ENCODE results near the gene KCTD8.

The KCTD8 gene

GRCh38 chr4:44448521-44449461, at the start of gene KCTD8:
TSS of gene KCTD8 (minus strand) at chr4:44448809.
- no peaks in the 10 kb centered on the region for H3K9me3 ChIP-seq (ENCODE audit: control insufficient read depth, insufficient read depth, low read length)
- peak within 1 kb of the TSS; percentile 67 for H3K9ac ChIP-seq (ENCODE audit: low read depth, low read length)
- no peaks in the 10 kb centered on the region for H3K36me3 ChIP-seq (ENCODE audit: insufficient read depth, low read length)
- H3K4me1 ChIP-seq (ENCODE audit: insufficient read depth, low read length) = no peaks in the 10 kb centered on the region

- Histone ChIP-seq H3K9ac (ENCODE audit: low read depth, low read length) (no peak overlapping the region), H3K9me3 (ENCODE audit: control insufficient read depth, insufficient read depth, low read length) (no peaks in the 10 kb centered on the region; the same call in 1 of the 2 replicates), H3K4me1 (ENCODE audit: insufficient read depth, low read length) (no peaks in the 10 kb centered on the region), H3K36me3 (ENCODE audit: insufficient read depth, low read length) (no peaks in the 10 kb centered on the region)
Observed at GRCh38 chr4:44494810-44495701, 46.4 kb upstream of the KCTD8 start.

GRCh38 chr4:44493924-44494323, 45.3 kb upstream of the KCTD8 start:
- Histone ChIP-seq H3K9ac (ENCODE audit: low read depth, low read length) (no peak overlapping the region), H3K9me3 (ENCODE audit: control insufficient read depth, insufficient read depth, low read length) (no peaks in the 10 kb centered on the region; the same call in 1 of the 2 replicates), H3K36me3 (ENCODE audit: insufficient read depth, low read length) (no peaks in the 10 kb centered on the region), H3K4me1 (ENCODE audit: insufficient read depth, low read length) (no peaks in the 10 kb centered on the region)

- no peaks in the 10 kb centered on the region for H3K36me3 ChIP-seq (ENCODE audit: insufficient read depth, low read length)
- H3K9me3 ChIP-seq (ENCODE audit: control insufficient read depth, insufficient read depth, low read length) = peaks cover 6% of the 10 kb centered on the region
- no peaks in the 10 kb centered on the region for H3K4me1 ChIP-seq (ENCODE audit: insufficient read depth, low read length)
- H3K9ac ChIP-seq (ENCODE audit: low read depth, low read length) = no peak overlapping the region
Observed at GRCh38 chr4:44487341-44487740, 38.7 kb upstream of the KCTD8 start.

- no peaks in the 10 kb centered on the region for H3K36me3 ChIP-seq (ENCODE audit: insufficient read depth, low read length)
- H3K4me1 ChIP-seq (ENCODE audit: insufficient read depth, low read length) = no peaks in the 10 kb centered on the region
- no peak overlapping the region for H3K9ac ChIP-seq (ENCODE audit: low read depth, low read length)
- no peaks in the 10 kb centered on the region for H3K9me3 ChIP-seq (ENCODE audit: control insufficient read depth, insufficient read depth, low read length)
Observed at GRCh38 chr4:44479731-44480130, 31.1 kb upstream of the KCTD8 start.

- H3K36me3 ChIP-seq (ENCODE audit: insufficient read depth, low read length) = no peaks in the 10 kb centered on the region
- H3K9me3 ChIP-seq (ENCODE audit: control insufficient read depth, insufficient read depth, low read length) = no peaks in the 10 kb centered on the region
- no peak overlapping the region for H3K9ac ChIP-seq (ENCODE audit: low read depth, low read length)
- no peaks in the 10 kb centered on the region for H3K4me1 ChIP-seq (ENCODE audit: insufficient read depth, low read length)
Observed at GRCh38 chr4:44462259-44462658, 13.7 kb upstream of the KCTD8 start.

GRCh38 chr4:44447563-44448504, 775 bp downstream of the KCTD8 start:
- no peaks in the 10 kb centered on the region for H3K36me3 ChIP-seq (ENCODE audit: insufficient read depth, low read length)
- no peaks in the 10 kb centered on the region for H3K9me3 ChIP-seq (ENCODE audit: control insufficient read depth, insufficient read depth, low read length)
- H3K9ac ChIP-seq (ENCODE audit: low read depth, low read length) = peak overlapping the region; percentile 67
- H3K4me1 ChIP-seq (ENCODE audit: insufficient read depth, low read length) = no peaks in the 10 kb centered on the region

GRCh38 chr4:44446801-44447562, 1.6 kb downstream of the KCTD8 start:
- H3K4me1 ChIP-seq (ENCODE audit: insufficient read depth, low read length) = no peaks in the 10 kb centered on the region
- H3K9ac ChIP-seq (ENCODE audit: low read depth, low read length) = peak overlapping the region; percentile 67
- no peaks in the 10 kb centered on the region for H3K36me3 ChIP-seq (ENCODE audit: insufficient read depth, low read length)
- no peaks in the 10 kb centered on the region for H3K9me3 ChIP-seq (ENCODE audit: control insufficient read depth, insufficient read depth, low read length)

- H3K4me1 ChIP-seq (ENCODE audit: insufficient read depth, low read length) = no peaks in the 10 kb centered on the region
Observed at GRCh38 chr4:44446191-44446590, 2.4 kb downstream of the KCTD8 start.

GRCh38 chr4:44438687-44439086, 9.9 kb downstream of the KCTD8 start:
- H3K9me3 ChIP-seq (ENCODE audit: control insufficient read depth, insufficient read depth, low read length) = no peaks in the 10 kb centered on the region
- H3K4me1 ChIP-seq (ENCODE audit: insufficient read depth, low read length) = no peaks in the 10 kb centered on the region
- H3K9ac ChIP-seq (ENCODE audit: low read depth, low read length) = no peak overlapping the region
- H3K36me3 ChIP-seq (ENCODE audit: insufficient read depth, low read length) = no peaks in the 10 kb centered on the region

More at GRCh38 chr4:44446191-44446590, 2.4 kb downstream of the KCTD8 start:
- Histone ChIP-seq H3K9me3 (ENCODE audit: control insufficient read depth, insufficient read depth, low read length) (no peaks in the 10 kb centered on the region), H3K36me3 (ENCODE audit: insufficient read depth, low read length) (no peaks in the 10 kb centered on the region), H3K9ac (ENCODE audit: low read depth, low read length) (peak overlapping the region; percentile 67; the same call in 1 of the 2 replicates)

- H3K9me3 ChIP-seq (ENCODE audit: control insufficient read depth, insufficient read depth, low read length) = no peaks in the 10 kb centered on the region
- H3K9ac ChIP-seq (ENCODE audit: low read depth, low read length) = no peak overlapping the region
- H3K36me3 ChIP-seq (ENCODE audit: insufficient read depth, low read length) = no peaks in the 10 kb centered on the region
- no peaks in the 10 kb centered on the region for H3K4me1 ChIP-seq (ENCODE audit: insufficient read depth, low read length)
Observed at GRCh38 chr4:44434247-44434646, 14.4 kb downstream of the KCTD8 start.

GRCh38 chr4:44425614-44426208, 22.9 kb downstream of the KCTD8 start:
- no peak overlapping the region for H3K9ac ChIP-seq (ENCODE audit: low read depth, low read length)
- peaks cover 3% of the 10 kb centered on the region; the same call in 1 of the 2 replicates for H3K4me1 ChIP-seq (ENCODE audit: insufficient read depth, low read length)
- no peaks in the 10 kb centered on the region for H3K36me3 ChIP-seq (ENCODE audit: insufficient read depth, low read length)
- no peaks in the 10 kb centered on the region for H3K9me3 ChIP-seq (ENCODE audit: control insufficient read depth, insufficient read depth, low read length)

GRCh38 chr4:44422912-44423311, 25.7 kb downstream of the KCTD8 start:
- H3K36me3 ChIP-seq (ENCODE audit: insufficient read depth, low read length) = no peaks in the 10 kb centered on the region
- no peak overlapping the region for H3K9ac ChIP-seq (ENCODE audit: low read depth, low read length)
- no peaks in the 10 kb centered on the region for H3K9me3 ChIP-seq (ENCODE audit: control insufficient read depth, insufficient read depth, low read length)
- peaks cover 3% of the 10 kb centered on the region; the same call in 1 of the 2 replicates for H3K4me1 ChIP-seq (ENCODE audit: insufficient read depth, low read length)
